CD4-positive, alpha-beta T cell treated with Interleukin-15 for 1 hour (primary cell): ENCODE measurements around the gene CAMTA1.

Source experiments
- DNase-seq: peaks from one replicate; pipeline ENCODE4 v3.0.0-alpha.2; 2020

The CAMTA1 gene

DNA sequence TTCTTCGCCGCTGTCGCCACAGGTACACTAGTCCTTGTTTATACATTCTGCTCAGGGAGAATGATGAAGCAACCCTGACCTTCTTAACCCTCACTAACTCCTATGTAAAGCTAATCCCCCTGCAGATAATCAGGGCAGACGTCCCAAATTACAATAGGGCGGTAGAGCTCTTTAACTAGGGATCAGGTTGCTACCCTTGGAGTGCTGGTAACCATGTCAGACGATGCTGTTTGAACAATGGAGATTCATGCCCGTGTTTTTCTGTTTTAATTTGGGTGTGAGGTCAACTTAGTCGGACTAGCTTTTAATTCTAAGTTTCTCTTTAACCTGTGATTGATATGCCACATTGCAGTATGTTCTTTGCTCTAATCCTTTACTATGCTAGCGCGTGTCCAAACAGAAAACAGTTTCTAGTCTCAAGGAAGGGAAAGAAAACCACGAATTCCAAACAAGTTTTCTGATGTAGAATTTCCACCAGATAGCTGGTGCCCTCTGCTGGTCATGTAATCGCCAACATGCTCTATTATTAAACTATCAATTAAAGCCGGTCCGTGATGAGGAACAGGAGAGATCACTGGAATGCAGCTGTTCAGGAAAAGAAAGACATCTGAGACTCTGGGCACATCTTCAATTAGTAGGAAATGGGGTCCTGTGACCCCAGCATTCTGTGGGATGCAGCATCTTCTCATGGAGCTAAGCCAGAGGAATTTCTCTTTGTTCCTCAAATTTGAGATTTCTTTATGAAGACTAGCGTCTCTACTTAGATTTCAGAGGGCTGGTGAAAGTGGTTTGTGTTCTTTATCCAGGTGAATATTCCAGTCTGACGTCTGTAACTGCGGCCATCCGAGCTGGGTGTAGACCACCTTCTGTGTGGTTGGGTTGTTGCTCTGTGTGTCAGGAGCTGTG lies 967.5 kb downstream of the CAMTA1 start:
- DNase-seq, result peak; percentile 25

DNA sequence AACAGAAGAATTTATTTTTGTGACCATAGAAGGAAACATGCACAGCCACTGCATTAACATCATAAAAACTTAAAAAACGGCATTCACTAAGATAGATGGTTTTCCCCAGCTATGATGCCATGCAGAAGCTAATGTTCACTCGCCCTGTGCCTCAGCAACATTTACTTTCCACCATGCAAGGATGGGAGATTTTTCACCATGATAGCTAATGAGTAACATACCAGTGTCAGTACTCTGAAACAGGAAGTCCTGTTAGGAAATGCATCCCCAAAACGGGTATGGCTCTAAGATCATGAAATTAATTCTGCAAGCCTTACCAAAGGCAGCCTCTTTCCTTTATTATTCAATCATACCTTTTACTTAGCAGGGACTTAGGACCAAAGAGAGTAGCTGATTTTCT lies 968.4 kb downstream of the CAMTA1 start:
- no peak for DNase-seq

DNA sequence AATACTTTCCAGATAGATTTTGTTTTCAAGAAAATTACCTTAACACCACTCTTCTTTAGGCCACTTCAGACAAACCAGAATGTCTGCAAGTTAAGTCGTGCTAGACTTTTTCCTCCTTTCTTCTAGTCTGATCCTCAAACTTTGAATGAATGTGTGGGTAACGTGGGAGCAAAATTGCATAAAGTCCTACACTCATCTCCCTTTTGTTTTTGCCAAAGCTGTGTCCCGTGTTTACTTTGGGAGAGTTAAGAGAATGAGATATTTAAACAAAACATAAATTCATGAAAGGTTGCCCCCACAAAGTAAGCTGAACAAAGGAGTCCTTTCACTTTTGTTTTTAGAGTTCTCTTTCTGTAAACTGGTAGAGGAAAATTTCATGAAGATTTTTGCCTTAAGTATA lies 969.0 kb downstream of the CAMTA1 start:
- no peak for DNase-seq

GRCh38 chr1:7755448-7755847 lies 970.2 kb downstream of the CAMTA1 start:
- DNase-seq, result no peak

GRCh38 chr1:7760245-7760644 lies 975.0 kb downstream of the CAMTA1 start:
- no peak for DNase-seq

DNA sequence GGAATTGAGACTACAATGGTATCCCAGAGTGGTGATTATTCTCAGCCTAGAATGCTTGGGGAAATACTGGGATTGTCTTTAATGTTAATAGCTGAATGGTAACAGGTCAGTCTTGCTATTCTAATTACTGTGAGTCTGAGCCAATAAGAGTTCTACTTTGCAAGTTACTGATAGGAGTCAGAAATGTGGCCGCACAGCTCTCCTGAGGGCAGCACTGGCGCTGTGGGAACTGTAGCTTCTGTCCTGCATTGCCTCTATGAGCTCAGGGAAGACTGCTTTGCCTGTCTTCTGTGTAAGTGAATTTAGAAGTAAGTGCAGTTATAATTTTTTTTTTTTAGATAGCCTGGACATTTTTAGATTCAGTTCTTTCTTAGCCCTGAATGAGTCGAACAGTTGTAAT lies 975.8 kb downstream of the CAMTA1 start:
- no peak for DNase-seq

DNA sequence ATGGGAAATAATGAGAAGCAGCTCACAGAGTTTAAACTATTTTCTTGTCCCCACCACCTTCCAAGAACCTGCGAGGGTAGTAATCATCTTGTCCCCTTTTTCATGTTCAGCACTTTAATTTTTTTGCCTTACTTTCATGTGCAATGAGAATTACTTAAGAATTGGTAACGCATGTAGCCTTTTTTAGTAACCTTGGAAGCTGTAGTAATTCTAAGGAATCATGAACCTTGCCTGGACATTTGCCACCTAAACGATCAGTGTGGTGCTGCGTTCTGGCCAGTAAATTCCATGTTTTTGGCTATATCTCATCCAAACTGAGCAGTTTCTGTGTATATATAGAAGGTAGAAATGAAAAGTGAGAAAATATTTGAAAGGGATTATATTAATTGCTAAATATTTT lies 981.9 kb downstream of the CAMTA1 start:
- no peak for DNase-seq

- DNase-seq, result no peak
Observed at GRCh38 chr1:7768583-7768982, 983.3 kb downstream of the CAMTA1 start.

DNA sequence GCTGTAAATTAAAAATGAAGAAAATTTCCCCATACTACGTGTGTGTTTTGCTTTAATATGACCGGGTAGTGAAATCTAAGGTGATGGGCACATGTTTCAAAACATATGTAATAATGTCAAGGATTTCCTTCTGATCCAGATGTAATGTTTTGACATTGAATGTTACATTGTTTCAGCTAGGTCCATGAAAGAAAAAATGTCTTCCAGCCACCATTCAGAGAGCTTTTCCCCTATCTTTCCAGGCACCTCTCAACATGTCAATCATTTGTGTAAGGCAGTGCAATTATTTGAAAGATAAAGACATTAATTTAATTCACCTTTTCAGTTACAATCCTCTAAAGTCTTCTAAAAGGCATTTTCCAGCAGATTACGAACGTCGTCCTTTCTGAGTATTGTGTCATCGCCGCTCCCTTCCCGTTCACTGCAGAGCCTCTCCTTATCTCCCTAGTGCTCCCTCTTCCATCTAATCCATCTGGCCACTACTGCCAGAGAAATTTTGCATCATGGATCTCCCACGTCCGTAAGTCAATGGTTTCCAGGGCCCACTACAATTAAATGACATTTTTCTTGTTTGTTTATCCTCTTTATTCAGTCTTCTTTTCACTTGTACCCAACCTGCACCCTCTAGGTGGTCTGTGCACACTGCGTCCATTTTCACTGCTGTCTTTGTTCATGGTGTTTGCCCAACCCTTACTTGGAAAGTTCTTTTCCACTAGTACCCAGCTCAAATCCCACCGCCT lies 984.6 kb downstream of the CAMTA1 start:
- no peak for DNase-seq

GRCh38 chr1:7770669-7770996 lies 985.4 kb downstream of the CAMTA1 start:
- peak; percentile 39 for DNase-seq

GRCh38 chr1:7770997-7771822 lies 986.0 kb downstream of the CAMTA1 start, which contains the start of gene VAMP3:
VAMP3 (plus strand) TSS chr1:7771296; CDS start chr1:7771384, 88 bp downstream.
- DNase-seq, result peak; percentile 84

DNA sequence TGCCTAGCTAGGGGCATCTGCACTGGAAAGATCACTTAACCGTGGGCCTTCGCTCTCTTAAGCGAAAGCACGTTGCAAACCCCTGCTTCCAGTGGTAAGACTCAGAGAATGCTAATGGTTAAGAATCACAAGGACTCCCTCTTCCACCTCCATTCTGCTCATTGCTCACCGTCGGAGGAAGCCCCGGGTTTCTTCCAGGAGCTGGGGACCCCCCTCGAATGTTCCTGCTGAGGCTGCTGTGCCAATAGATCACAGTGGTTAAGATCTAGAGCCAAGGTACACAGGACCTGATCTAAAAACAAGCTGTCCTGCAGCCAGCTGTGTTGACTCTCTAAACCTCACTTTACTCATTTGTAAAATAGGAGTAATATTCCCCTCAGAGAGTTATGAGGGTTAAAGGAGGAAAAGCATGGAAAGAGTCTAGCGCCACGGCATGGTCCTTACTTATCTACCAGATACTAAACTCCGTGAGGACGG lies 986.6 kb downstream of the CAMTA1 start:
- no peak for DNase-seq

GRCh38 chr1:7777591-7777990 lies 992.3 kb downstream of the CAMTA1 start:
- no peak for DNase-seq

- DNase-seq, result no peak
Observed at GRCh38 chr1:7778133-7778628, 992.9 kb downstream of the CAMTA1 start.

DNA sequence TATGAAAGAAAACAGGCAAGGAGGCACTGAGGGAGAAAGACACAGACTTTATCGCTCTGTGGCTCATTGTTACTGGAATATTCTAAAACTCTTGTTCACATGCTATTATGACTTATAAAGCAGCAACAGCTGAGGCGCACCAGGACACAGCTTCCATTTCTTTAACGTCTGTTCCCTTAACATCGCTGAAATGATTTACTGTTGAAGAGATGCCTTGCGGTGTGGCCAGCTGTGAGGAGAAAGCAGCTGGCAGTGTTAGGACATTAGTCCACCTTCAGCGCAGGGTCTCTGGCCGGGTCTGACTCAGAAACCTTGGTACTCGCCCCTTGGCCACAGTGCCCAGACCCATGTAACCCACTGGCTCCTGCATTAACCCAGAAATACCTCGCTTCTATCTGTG lies 995.7 kb downstream of the CAMTA1 start:
- no peak for DNase-seq

GRCh38 chr1:7781501-7781900 lies 996.2 kb downstream of the CAMTA1 start:
- DNase-seq, result no peak

DNA sequence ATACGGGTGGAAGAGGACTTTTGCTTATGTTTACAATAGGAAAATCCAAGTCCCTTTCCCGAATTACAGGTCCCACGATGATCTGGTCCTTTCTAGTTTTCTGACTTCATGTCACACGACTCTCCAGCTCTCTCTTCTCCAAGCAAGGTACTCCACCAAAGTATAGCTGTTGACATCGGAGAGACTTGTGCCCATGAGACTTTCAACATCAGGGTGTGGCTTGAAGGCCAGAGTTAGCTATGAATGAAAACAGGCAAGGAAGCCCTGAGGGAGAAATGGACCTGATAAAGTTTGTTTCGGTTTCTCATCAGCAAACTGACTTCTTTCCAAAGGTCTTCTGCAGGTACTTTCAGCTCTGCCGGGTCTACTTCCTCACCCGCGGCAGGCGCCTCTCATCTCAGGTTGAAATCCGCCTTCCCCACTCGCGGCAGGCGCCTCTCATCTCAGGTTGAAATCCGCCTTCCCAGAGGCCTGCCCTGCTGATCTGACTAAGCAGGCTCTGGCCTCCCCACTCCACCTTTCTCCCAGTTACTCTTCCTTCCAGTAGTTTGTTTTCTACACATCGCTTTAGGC lies 996.8 kb downstream of the CAMTA1 start:
- peak; percentile 25 for DNase-seq

DNA sequence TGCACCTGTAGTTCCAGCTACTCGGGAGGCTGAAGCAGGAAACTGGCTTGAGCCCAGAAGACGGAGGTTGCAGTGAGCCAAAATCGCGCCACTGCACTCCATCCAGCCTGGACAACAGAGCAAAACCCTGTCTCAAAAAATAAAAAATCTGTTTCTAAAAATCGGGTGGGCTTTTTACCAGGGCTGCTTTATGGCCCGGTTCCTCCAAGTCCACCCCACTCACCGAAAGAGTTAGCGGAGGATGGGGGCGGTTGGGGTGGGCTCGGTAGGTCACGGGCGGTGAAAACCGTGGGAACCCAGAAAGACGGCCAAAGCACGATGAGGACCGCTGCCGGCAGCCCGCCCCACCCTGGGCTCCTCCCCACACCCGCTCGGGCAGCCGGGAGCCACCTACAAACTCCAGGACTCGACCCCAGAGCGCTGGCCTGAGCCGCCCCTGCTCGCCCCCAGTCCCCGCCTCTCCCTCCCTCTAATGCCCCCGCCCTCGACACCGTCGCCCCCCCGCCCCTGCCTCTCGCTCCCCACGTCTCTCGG lies 998.0 kb downstream of the CAMTA1 start:
- no peak for DNase-seq

DNA sequence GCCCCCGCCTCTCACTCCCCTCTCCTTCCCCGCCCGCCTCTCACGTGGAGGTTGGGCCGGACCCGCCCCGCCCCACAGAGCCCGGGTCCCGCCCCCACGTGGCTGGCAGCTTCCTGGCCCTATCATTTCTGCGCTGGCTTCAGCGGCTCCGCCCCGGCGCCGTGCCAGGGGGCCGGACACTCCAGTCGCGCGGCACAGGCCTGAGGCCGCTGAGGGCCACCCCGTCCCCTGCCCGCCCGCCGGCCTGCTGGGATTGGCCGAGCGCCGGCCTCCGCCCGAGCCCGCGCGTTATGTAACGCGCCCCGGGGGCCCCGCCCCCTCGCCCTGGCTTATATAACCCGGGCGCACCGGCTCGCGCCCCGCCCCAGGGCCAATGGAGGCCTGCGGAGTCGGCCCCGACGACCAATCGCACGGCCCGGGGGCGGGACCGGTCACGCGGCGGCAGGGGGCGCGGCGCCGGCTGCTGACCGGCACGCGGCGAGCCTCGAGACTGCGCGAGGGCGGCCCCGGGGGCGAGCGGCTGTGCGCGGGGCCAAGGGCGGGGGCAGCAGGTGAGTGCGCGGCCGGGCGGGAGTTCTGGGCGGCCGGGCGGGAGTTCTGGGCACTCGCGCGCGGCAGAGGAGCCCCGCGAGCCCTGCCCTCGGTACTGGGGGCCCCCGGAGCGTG lies 998.7 kb downstream of the CAMTA1 start, which contains the start of gene PER3:
Gene PER3 (plus strand): TSS at position 466 of the 666 bp plus-strand sequence. CDS start 587 bp downstream, outside the sequence.
- peak; percentile 95 for DNase-seq

DNA sequence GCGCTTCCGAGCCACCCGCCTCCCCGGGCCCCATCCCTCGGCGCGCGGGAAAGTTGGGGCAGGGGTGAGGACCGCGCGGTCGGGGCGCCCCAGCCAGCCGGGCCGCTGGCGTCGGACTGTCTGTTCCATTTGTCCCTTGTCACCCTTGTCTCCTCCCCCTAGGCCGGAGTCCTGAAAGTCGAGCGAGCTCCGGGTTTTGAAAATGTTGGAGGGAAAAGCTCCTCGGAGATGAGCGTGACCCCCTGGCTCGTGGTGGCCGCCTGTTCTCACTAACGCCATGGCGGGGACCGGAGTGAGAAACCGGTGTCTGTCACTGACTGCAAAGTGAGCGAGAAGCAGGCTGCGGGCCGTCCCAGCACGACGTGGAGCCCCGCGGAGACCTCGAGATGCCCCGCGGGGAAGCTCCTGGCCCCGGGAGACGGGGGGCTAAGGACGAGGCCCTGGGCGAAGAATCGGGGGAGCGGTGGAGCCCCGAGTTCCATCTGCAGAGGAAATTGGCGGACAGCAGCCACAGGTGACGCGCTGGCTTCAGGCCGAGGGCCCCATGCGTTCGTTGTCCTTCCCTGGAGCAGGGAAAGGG lies 999.3 kb downstream of the CAMTA1 start:
- DNase-seq, result no peak

DNA sequence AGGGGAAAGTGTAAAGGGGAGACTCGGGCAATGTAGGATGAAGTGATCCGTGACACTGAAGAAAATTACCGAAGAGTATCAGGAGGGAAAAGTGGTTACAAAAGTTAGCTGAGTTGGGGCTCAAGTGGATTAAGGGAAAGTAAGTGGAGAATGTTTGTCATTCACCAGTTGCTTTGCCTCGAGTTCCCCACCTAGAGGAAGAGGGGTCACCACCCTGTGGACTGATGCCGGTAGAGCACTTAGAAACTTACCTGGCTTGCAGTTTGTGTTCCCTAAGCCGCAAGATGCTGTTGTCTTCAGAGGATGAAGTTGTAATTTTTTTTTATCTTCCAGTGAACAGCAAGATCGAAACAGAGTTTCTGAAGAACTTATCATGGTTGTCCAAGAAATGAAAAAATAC lies 999.9 kb downstream of the CAMTA1 start:
- DNase-seq, result no peak
